GM23248 (cell line): ENCODE measurements around the gene GPR68.

ENCODE experiments used
- EZH2 ChIP-seq: fragments of 200-600 bp; sonication (generic); IDR thresholded peaks from 2 replicates; pipeline ENCODE4 v1.6.1; 2018; ENCODE audit warnings: antibody characterized with exemption, mild to moderate bottlenecking; ENCODE audit not compliant: insufficient read depth, poor library complexity, severe bottlenecking
- EZH2phosphoT487 ChIP-seq: fragments of 200-600 bp; sonication (generic); IDR thresholded peaks from 2 replicates; pipeline ENCODE4 v1.6.1; 2018; ENCODE audit warnings: antibody characterized with exemption, moderate library complexity, mild to moderate bottlenecking, low read depth; ENCODE audit not compliant: insufficient read depth

DNA sequence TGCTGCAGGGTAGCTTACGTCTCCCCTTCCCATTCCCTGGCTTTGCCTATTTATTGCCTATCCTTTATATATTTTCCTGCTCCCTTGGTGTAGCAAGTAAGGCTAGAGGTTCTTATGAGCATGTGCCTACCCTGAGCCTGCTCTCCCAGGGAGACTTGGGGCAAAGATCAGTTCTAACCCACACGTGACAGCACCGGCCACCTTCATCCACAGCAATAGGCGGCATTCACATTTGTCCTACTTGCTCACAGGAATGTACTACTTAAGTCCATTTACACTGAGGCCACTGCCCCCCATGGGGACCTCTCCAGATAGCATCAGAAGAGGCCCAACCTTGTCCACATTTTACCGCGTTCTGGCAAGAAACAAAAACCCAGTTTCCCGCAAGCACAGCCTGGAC is 8.7 kb downstream of the GPR68 start:
- TF ChIP-seq EZH2, result no peak
- no peak for TF ChIP-seq EZH2phosphoT487
